HCT116 (cell line): ENCODE results near the gene ANXA6. TPM values are rescaled to one million over a fixed set of nuclear protein-coding genes. Genes with fewer than 3 reads are reported as not detected.

Experiments used
- ATAC-seq: fragments of 200-7000 bp; cut with Tn5 transposase; 2 replicates; pipeline ENCODE4 v1.9.1; 2020; ENCODE audit warnings: mild to moderate bottlenecking, moderate library complexity
- BruUV-seq: library from RNA; stranded (reverse); fragments of 400-500 nt; replicated peaks from 2 replicates; lab custom pipeline; 2021; lab: Mats Ljungman, UMichigan
- CTCF ChIA-PET: fragments of 300-600 bp; sonication (Branson Sonifier 250); formaldehyde crosslinking; loops from one replicate; lab custom pipeline; 2021; ENCODE audit warnings: antibody characterized with exemption; lab: Charles Lee
- POLR2A ChIA-PET: fragments of 300-600, 350-600 bp; sonication (Branson Sonifier 250); formaldehyde crosslinking; loops from one replicate; lab custom pipeline; 2021; ENCODE audit warnings: antibody characterized with exemption; lab: Charles Lee
- RAD21 ChIA-PET, 2 experiments: fragments of 300-600 bp; sonication (Branson Sonifier 250); formaldehyde crosslinking; loops; one replicate each; lab custom pipeline; 2023; ENCODE audit warnings: low total read pairs in 2 of 2; ENCODE audit not compliant: uncharacterized antibody in 2 of 2, unreplicated experiment in 2 of 2, low non-redundant PET in 1 of 2; lab: Charles Lee
- DNase-seq: peaks from one replicate; pipeline ENCODE4 v3.0.0-alpha.2; 2010; ENCODE audit warnings: low read depth, low spot score
- H2AFZ ChIP-seq: fragments of 200-600 bp; shearing (Covaris generic), sonication (generic); 2 replicates; pipeline ENCODE4 v1.6.1; 2017; ENCODE audit warnings: low read depth, mixed run types, mixed read lengths, antibody characterized with exemption, low read length; ENCODE audit not compliant: poor library complexity, severe bottlenecking
- H3K27ac ChIP-seq: 2 replicates; pipeline ENCODE4 v1.5.1; 2012; ENCODE audit warnings: low read depth, low read length
- H3K27me3 ChIP-seq: fragments of 200-600 bp; sonication (generic); 2 replicates; pipeline ENCODE4 v1.6.1; 2016; ENCODE audit warnings: mixed run types, low read length, mixed read lengths; ENCODE audit not compliant: insufficient read depth
- H3K36me3 ChIP-seq, 2 experiments: fragments of 200-500 bp in 1 of 2; fragments of 200-600 bp in 1 of 2; sonication (Bioruptor generic) in 1 of 2; sonication (generic) in 1 of 2; 2 replicates each; pipeline versions ENCODE4 v1.5.1 to v1.6.1; 2014 to 2016; ENCODE audit warnings: low read length in 2 of 2, inconsistent platforms in 1 of 2, mixed read lengths in 1 of 2, mixed run types in 1 of 2; ENCODE audit not compliant: insufficient read depth in 2 of 2, control insufficient read depth in 1 of 2
- H3K4me1 ChIP-seq, 2 experiments: fragments of 200-600 bp in 1 of 2; sonication (generic) in 1 of 2; 2 replicates each; pipeline versions ENCODE4 v1.5.1 to v1.6.1; 2012 to 2017; ENCODE audit warnings: low read length in 2 of 2, inconsistent platforms in 1 of 2, mild to moderate bottlenecking in 1 of 2, mixed read lengths in 1 of 2, mixed run types in 1 of 2, moderate library complexity in 1 of 2; ENCODE audit not compliant: insufficient read depth in 2 of 2, control insufficient read depth in 1 of 2
- H3K4me2 ChIP-seq: fragments of 200-600 bp; sonication (generic); 2 replicates; pipeline ENCODE4 v1.6.1; 2017; ENCODE audit warnings: mixed run types, low read length, mixed read lengths
- H3K4me3 ChIP-seq, 2 experiments: fragments of 200-600 bp in 1 of 2; sonication (generic) in 1 of 2; replicated peaks in 1 of 2; 2 replicates each; pipeline ENCODE4 v1.5.1; 2011 to 2016; ENCODE audit warnings: low read length in 2 of 2, control low read depth in 1 of 2, low read depth in 1 of 2, mild to moderate bottlenecking in 1 of 2, mixed read lengths in 1 of 2, mixed run types in 1 of 2
- H3K79me2 ChIP-seq: fragments of 200-600 bp; sonication (generic); 2 replicates; pipeline ENCODE4 v1.6.1; 2017; ENCODE audit warnings: mild to moderate bottlenecking, mixed run types, low read length, moderate library complexity, mixed read lengths; ENCODE audit not compliant: insufficient read depth
- H3K9ac ChIP-seq: fragments of 200-600 bp; sonication (generic); 2 replicates; pipeline ENCODE4 v1.6.1; 2016; ENCODE audit warnings: low read length, mixed read lengths
- H3K9me2 ChIP-seq: fragments of 200-600 bp; sonication (generic), shearing (Covaris generic); 2 replicates; pipeline ENCODE4 v1.6.1; 2017; ENCODE audit warnings: mixed run types, mild to moderate bottlenecking, moderate library complexity; ENCODE audit not compliant: insufficient read depth
- H3K9me3 ChIP-seq, 2 experiments: fragments of 200-500 bp in 1 of 2; fragments of 200-600 bp in 1 of 2; sonication (Bioruptor generic) in 1 of 2; sonication (generic) in 1 of 2; 2 replicates each; pipeline ENCODE4 v1.6.1; 2014 to 2017; ENCODE audit warnings: low read length in 2 of 2, mixed read lengths in 2 of 2, inconsistent platforms in 1 of 2, low read depth in 1 of 2, mild to moderate bottlenecking in 1 of 2, mixed run types in 1 of 2, moderate library complexity in 1 of 2; ENCODE audit not compliant: control insufficient read depth in 1 of 2, insufficient read depth in 1 of 2
- H4K20me1 ChIP-seq: fragments of 200-600 bp; sonication (generic), shearing (Covaris generic); 2 replicates; pipeline ENCODE4 v1.6.1; 2017; ENCODE audit warnings: mixed run types, mild to moderate bottlenecking, moderate library complexity; ENCODE audit not compliant: insufficient read depth
- CBX3 ChIP-seq: IDR thresholded peaks from 2 replicates; pipeline ENCODE4 v1.6.1; 2012; ENCODE audit warnings: low read depth
- CEBPB ChIP-seq: IDR thresholded peaks from 2 replicates; pipeline ENCODE4 v1.6.1; 2012; ENCODE audit warnings: low read depth
- ELF1 ChIP-seq: IDR thresholded peaks from 2 replicates; pipeline ENCODE4 v1.6.1; 2012; ENCODE audit warnings: low read depth, borderline replicate concordance
- EZH2 ChIP-seq: fragments of 200-600 bp; sonication (generic); IDR thresholded peaks from 2 replicates; pipeline ENCODE4 v1.6.1; 2017; ENCODE audit warnings: antibody characterized with exemption, mixed run types
- EZH2phosphoT487 ChIP-seq: fragments of 200-600 bp; IDR thresholded peaks from 2 replicates; pipeline ENCODE4 v1.6.1; 2018; ENCODE audit warnings: antibody characterized with exemption, borderline replicate concordance
- FOSL1 ChIP-seq: IDR thresholded peaks from 2 replicates; pipeline ENCODE4 v1.6.1; 2012; ENCODE audit warnings: low read depth
- JUND ChIP-seq: IDR thresholded peaks from 2 replicates; pipeline ENCODE4 v1.6.1; 2012
- POLR2A ChIP-seq: IDR thresholded peaks from 2 replicates; pipeline ENCODE4 v1.7.0; 2011; ENCODE audit warnings: borderline replicate concordance; ENCODE audit not compliant: insufficient read depth, insufficient read length; ENCODE audit errors: extremely low read depth
- POLR2AphosphoS5 ChIP-seq: IDR thresholded peaks from 2 replicates; pipeline ENCODE4 v1.6.1; 2011; ENCODE audit warnings: mild to moderate bottlenecking, low read depth, low read length, moderate library complexity
- RAD21 ChIP-seq: IDR thresholded peaks from 2 replicates; pipeline ENCODE4 v1.6.1; 2012; ENCODE audit warnings: low read depth, mild to moderate bottlenecking
- SP1 ChIP-seq: IDR thresholded peaks from 2 replicates; pipeline ENCODE4 v1.6.1; 2012; ENCODE audit warnings: low read depth
- TCF7L2 ChIP-seq: IDR thresholded peaks from 2 replicates; pipeline ENCODE4 v1.7.0; 2011; ENCODE audit warnings: borderline replicate concordance, inconsistent platforms; ENCODE audit not compliant: insufficient read depth, insufficient read length; ENCODE audit errors: extremely low read depth
- YY1 ChIP-seq: IDR thresholded peaks from 2 replicates; pipeline ENCODE4 v1.6.1; 2011; ENCODE audit warnings: low read length, low read depth, moderate library complexity, mild to moderate bottlenecking; ENCODE audit not compliant: insufficient replicate concordance; ENCODE audit errors: extremely low read depth
- ZFX ChIP-seq: fragments of 450-650 bp; IDR thresholded peaks from 2 replicates; pipeline ENCODE4 v1.6.1; 2017
- ZNF274 ChIP-seq: fragments of 200-500 bp; sonication (Bioruptor generic); IDR thresholded peaks from 2 replicates; pipeline ENCODE4 v1.6.1; 2014; ENCODE audit warnings: mild to moderate bottlenecking, low read depth, low read length, inconsistent platforms
- intact Hi-C: fragments of 100-400 bp; cut with micrococcal nuclease; formaldehyde crosslinking; loops from 2 replicates; pipeline ENCODE4 v1.10.0; 2022
- total RNA-seq: library from RNA; stranded (reverse); gene quantifications from one replicate; pipeline ENCODE4 v1.2.1, GENCODE V29; 2021; ENCODE audit not compliant: unreplicated experiment
- TF ChIP-seq, protein P1 (sequence below): IDR thresholded peaks from 2 replicates; pipeline ENCODE4 v1.6.1; 2012
- TF ChIP-seq, protein P2 (sequence below): IDR thresholded peaks from 2 replicates; pipeline ENCODE4 v1.6.1; 2012
- TF ChIP-seq, protein P3 (sequence below), 3 experiments: fragments of 200-600 bp in 1 of 3; sonication (generic) in 1 of 3; IDR thresholded peaks in 2 of 3; conservative IDR thresholded peaks in 1 of 3; 2 replicates each; pipeline ENCODE4 v1.5.1; 2012 to 2017; ENCODE audit warnings: low read depth in 2 of 3, low read length in 2 of 3, antibody characterized with exemption in 1 of 3, borderline replicate concordance in 1 of 3, control low read depth in 1 of 3, mild to moderate bottlenecking in 1 of 3, mixed read lengths in 1 of 3, mixed run types in 1 of 3, moderate library complexity in 1 of 3; ENCODE audit not compliant: insufficient read depth in 1 of 3

Gene ANXA6
- total RNA-seq, 1 experiment from 2014 or later = 71.9 TPM

DNA sequence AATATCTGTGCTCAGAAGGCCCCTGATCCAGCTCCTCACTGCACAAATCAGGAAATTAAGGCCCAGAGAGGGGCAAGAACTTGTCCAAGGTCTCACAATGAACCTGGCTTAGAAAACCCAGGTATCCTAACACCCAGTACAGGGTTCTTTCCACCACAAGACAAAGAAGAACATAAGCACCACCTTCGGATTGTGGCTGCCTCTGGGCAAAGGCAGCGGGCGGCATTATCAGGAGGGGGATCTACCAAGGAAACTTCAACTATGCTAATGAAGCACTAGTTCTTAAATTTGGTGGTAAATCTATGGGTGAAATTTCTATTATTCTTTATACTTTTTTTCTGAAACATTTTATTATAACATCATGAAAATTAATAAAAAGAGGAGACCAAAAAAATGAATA lies 17.9 kb downstream of the ANXA6 start:
- intact Hi-C loops = no loop called here
- H2AFZ ChIP-seq = no peak overlapping the region
- H3K9ac ChIP-seq = no peak overlapping the region
- no peak for TF ChIP-seq TCF7L2
- no peak for TF ChIP-seq RAD21
- no peak for TF ChIP-seq ZNF274
- no peak for TF ChIP-seq POLR2AphosphoS5
- TF ChIP-seq, protein P1, sequence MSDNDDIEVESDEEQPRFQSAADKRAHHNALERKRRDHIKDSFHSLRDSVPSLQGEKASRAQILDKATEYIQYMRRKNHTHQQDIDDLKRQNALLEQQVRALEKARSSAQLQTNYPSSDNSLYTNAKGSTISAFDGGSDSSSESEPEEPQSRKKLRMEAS = no peak
- TF ChIP-seq, all 23 proteins: peak for 0
- Histone ChIP-seq H3K27me3 (no peaks in the 10 kb centered on the region), H3K36me3 (peaks cover 0 to 20% of the 10 kb centered on the region in 2 experiments; a peak in 3 of 4 replicates), H3K9me2 (no peaks in the 10 kb centered on the region), H3K4me2 (no peak overlapping the region), H3K9me3 (no peaks in the 10 kb centered on the region), H3K4me3 (no peak overlapping the region), H4K20me1 (no peaks in the 10 kb centered on the region), H3K27ac (no peak overlapping the region), H3K79me2 (no peaks in the 10 kb centered on the region), H3K4me1 (no peaks in the 10 kb centered on the region)
- POLR2A ChIA-PET = no interaction called here
- ATAC-seq = no peak
- BruUV-seq = no TSS peak
- CTCF ChIA-PET = no interaction called here
- RAD21 ChIA-PET = no interaction called here
- no peak for DNase-seq

DNA sequence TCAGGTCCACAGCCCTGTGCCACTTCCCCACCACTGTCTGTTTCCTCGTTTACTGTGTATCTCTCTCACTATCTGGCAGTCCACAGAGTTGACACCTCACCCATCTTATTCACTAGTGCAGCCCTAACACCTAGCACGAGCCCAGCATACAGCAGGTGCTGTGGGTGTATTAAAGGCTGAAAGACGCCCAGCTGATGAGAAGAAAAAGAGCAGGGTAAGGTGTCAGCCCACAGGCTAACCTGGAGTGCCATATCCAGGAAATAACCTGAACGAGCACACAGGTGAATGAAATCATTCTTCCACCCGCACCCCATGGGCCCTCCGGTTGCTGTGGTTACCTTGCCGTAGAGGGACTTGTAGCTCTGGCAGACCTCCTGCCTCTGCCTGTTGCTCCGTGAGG lies 18.6 kb downstream of the ANXA6 start:
- Histone ChIP-seq H3K4me1 (no peaks in the 10 kb centered on the region), H3K36me3 (peaks cover 5 to 24% of the 10 kb centered on the region in 2 experiments; a peak in 3 of 4 replicates), H3K9me3 (no peaks in the 10 kb centered on the region), H3K4me2 (no peak overlapping the region), H3K4me3 (no peak overlapping the region), H3K27ac (no peak overlapping the region), H4K20me1 (no peaks in the 10 kb centered on the region), H3K9ac (no peak overlapping the region), H2AFZ (no peak overlapping the region), H3K27me3 (no peaks in the 10 kb centered on the region), H3K9me2 (no peaks in the 10 kb centered on the region), H3K79me2 (no peaks in the 10 kb centered on the region)
- ChIA-PET POLR2A (no interaction called here), RAD21 (no interaction called here), CTCF (no interaction called here)
- BruUV-seq = no TSS peak
- intact Hi-C loops = no loop called here
- no peak for DNase-seq
- no peak for ATAC-seq
- TF ChIP-seq CEBPB (no peak), TCF7L2 (no peak), SP1 (no peak), FOSL1 (no peak), POLR2A (no peak), ZNF274 (no peak), YY1 (no peak), ELF1 (no peak), ZFX (no peak), JUND (no peak), EZH2 (no peak), CBX3 (no peak), POLR2AphosphoS5 (no peak), EZH2phosphoT487 (no peak), RAD21 (no peak)
- TF ChIP-seq, protein P2, sequence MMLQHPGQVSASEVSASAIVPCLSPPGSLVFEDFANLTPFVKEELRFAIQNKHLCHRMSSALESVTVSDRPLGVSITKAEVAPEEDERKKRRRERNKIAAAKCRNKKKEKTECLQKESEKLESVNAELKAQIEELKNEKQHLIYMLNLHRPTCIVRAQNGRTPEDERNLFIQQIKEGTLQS = no peak
- TF ChIP-seq, protein P1 = no peak
- TF ChIP-seq, protein P3, sequence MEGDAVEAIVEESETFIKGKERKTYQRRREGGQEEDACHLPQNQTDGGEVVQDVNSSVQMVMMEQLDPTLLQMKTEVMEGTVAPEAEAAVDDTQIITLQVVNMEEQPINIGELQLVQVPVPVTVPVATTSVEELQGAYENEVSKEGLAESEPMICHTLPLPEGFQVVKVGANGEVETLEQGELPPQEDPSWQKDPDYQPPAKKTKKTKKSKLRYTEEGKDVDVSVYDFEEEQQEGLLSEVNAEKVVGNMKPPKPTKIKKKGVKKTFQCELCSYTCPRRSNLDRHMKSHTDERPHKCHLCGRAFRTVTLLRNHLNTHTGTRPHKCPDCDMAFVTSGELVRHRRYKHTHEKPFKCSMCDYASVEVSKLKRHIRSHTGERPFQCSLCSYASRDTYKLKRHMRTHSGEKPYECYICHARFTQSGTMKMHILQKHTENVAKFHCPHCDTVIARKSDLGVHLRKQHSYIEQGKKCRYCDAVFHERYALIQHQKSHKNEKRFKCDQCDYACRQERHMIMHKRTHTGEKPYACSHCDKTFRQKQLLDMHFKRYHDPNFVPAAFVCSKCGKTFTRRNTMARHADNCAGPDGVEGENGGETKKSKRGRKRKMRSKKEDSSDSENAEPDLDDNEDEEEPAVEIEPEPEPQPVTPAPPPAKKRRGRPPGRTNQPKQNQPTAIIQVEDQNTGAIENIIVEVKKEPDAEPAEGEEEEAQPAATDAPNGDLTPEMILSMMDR (IDR thresholded peaks at IDR 0.05 in 2 of 3, conservative IDR thresholded peaks at IDR 0.05 in 1 of 3; ENCODE audit: borderline replicate concordance in 1 of 3, insufficient read depth in 1 of 3, low read depth in 2 of 3, low read length in 2 of 3) = no peak
